ENCODE results near the gene TXNDC5. TPM values are rescaled to one million over a fixed set of nuclear protein-coding genes. Genes with fewer than 3 reads are reported as not detected.

The TXNDC5 gene
- total and polyA plus RNA-seq, 12 donors, result 51.6 to 192 (median 128) TPM

GRCh38 chr6:7932625-7933024 lies 22.0 kb upstream of the TXNDC5 start:
- H3K4me1 ChIP-seq (replicated peaks in 1 of 2), result no peaks in the 10 kb centered on the region
- H3K9me3 ChIP-seq (replicated peaks in 1 of 3), result no peaks in the 10 kb centered on the region
- intact Hi-C loops (cut with DNase I), result no loop called here
- no peaks in the 10 kb centered on the region for H3K36me3 ChIP-seq (replicated peaks in 1 of 2)
- no peak for DNase-seq
- WGBS, 4 donors, result 87 to 100% (median 93%) methylated on average over 1 to 2 of the region's 2 CpGs
- TF ChIP-seq CTCF (IDR thresholded peaks at IDR 0.05) (no peak), POLR2A (IDR thresholded peaks at IDR 0.05) (no peak)
- H3K27me3 ChIP-seq, result no peaks in the 10 kb centered on the region
- H3K27ac ChIP-seq, result no peak overlapping the region
- no peak overlapping the region for H3K4me3 ChIP-seq

- DNase-seq, result no peak
- Histone ChIP-seq H3K27me3 (no peaks in the 10 kb centered on the region), H3K27ac (no peak overlapping the region), H3K9me3 (replicated peaks in 1 of 3) (no peaks in the 10 kb centered on the region), H3K4me3 (no peak overlapping the region), H3K4me1 (replicated peaks in 1 of 2) (no peaks in the 10 kb centered on the region), H3K36me3 (replicated peaks in 1 of 2) (no peaks in the 10 kb centered on the region)
- TF ChIP-seq CTCF (IDR thresholded peaks at IDR 0.05), result no peak
- TF ChIP-seq POLR2A (IDR thresholded peaks at IDR 0.05), result no peak
- intact Hi-C loops (cut with DNase I), result no loop called here
These were observed 14.3 kb upstream of the TXNDC5 start for GRCh38 chr6:7924867-7925266.

- Histone ChIP-seq H3K36me3 (replicated peaks in 1 of 2) (no peaks in the 10 kb centered on the region), H3K4me3 (no peak overlapping the region), H3K4me1 (replicated peaks in 1 of 2) (no peaks in the 10 kb centered on the region), H3K27ac (no peak overlapping the region), H3K9me3 (replicated peaks in 1 of 3) (no peaks in the 10 kb centered on the region), H3K27me3 (no peaks in the 10 kb centered on the region)
- 73 to 80% (median 75%) methylated on average over 1 of the region's 1 CpG for WGBS, 4 donors
- intact Hi-C loops (cut with DNase I), result no loop called here
- TF ChIP-seq POLR2A (IDR thresholded peaks at IDR 0.05) (no peak), CTCF (IDR thresholded peaks at IDR 0.05) (no peak)
- DNase-seq, result no peak
These were observed 12.0 kb upstream of the TXNDC5 start for GRCh38 chr6:7922596-7922995.

GRCh38 chr6:7921632-7922092 lies 11.1 kb upstream of the TXNDC5 start:
- 71 to 79% (median 74%) methylated on average over 5 of the region's 5 CpGs for WGBS, 4 donors
- intact Hi-C loops (cut with DNase I), result no loop called here
- TF ChIP-seq CTCF (IDR thresholded peaks at IDR 0.05) (no peak), POLR2A (IDR thresholded peaks at IDR 0.05) (no peak)

More at GRCh38 chr6:7921632-7922092, 11.1 kb upstream of the TXNDC5 start:
- no peaks in the 10 kb centered on the region for H3K27me3 ChIP-seq
- no peaks in the 10 kb centered on the region for H3K4me1 ChIP-seq (replicated peaks in 1 of 2)
- DNase-seq, result no peak
- H3K27ac ChIP-seq, result no peak overlapping the region
- H3K4me3 ChIP-seq, result no peak overlapping the region
- no peaks in the 10 kb centered on the region for H3K9me3 ChIP-seq (replicated peaks in 1 of 3)
- no peaks in the 10 kb centered on the region for H3K36me3 ChIP-seq (replicated peaks in 1 of 2)

Measured in adrenal gland (tissue), 12 donors.